OCI-LY1 (cell line): ENCODE results near the gene CAPG.

Experiments
- H2AFZ ChIP-seq: fragments of 200-600 bp; sonication (generic), shearing (Covaris generic); 2 replicates; pipeline ENCODE4 v1.6.0; 2014; ENCODE audit warnings: antibody characterized with exemption, mild to moderate bottlenecking, low read length
- H3F3A ChIP-seq: fragments of 200-600 bp; sonication (generic), shearing (Covaris generic); 2 replicates; pipeline ENCODE4 v1.6.0; 2014; ENCODE audit warnings: mild to moderate bottlenecking, antibody characterized with exemption, low read length, moderate library complexity; ENCODE audit not compliant: insufficient read depth
- H3K27ac ChIP-seq: fragments of 200-600 bp; sonication (generic); 2 replicates; pipeline ENCODE4 v1.5.1; 2014; ENCODE audit warnings: low read length, mixed run types, mild to moderate bottlenecking, low read depth; ENCODE audit not compliant: poor library complexity, severe bottlenecking
- H3K27me3 ChIP-seq: fragments of 200-600 bp; sonication (generic); 2 replicates; pipeline ENCODE4 v1.6.0; 2014; ENCODE audit warnings: antibody characterized with exemption, mild to moderate bottlenecking, low read length, moderate library complexity; ENCODE audit not compliant: insufficient read depth
- H3K36me3 ChIP-seq: fragments of 200-600 bp; sonication (generic); 2 replicates; pipeline ENCODE4 v1.6.1; 2014; ENCODE audit warnings: mild to moderate bottlenecking, antibody characterized with exemption, low read length, moderate library complexity, mixed read lengths; ENCODE audit not compliant: insufficient read depth
- H3K4me1 ChIP-seq: fragments of 200-600 bp; sonication (generic); 2 replicates; pipeline ENCODE4 v1.5.1; 2014; ENCODE audit warnings: mild to moderate bottlenecking, low read length, moderate library complexity; ENCODE audit not compliant: insufficient read depth, severe bottlenecking
- H3K4me2 ChIP-seq: fragments of 200-600 bp; sonication (generic), shearing (Covaris generic); 2 replicates; pipeline ENCODE4 v1.6.1; 2014; ENCODE audit warnings: low read length
- H3K4me3 ChIP-seq: fragments of 200-600 bp; sonication (generic); 2 replicates; pipeline ENCODE4 v1.5.1; 2014; ENCODE audit warnings: low read length, low read depth, mild to moderate bottlenecking, mixed read lengths; ENCODE audit not compliant: poor library complexity, severe bottlenecking
- H3K79me2 ChIP-seq: fragments of 200-600 bp; shearing (Covaris generic); 2 replicates; pipeline ENCODE4 v1.6.1; 2016; ENCODE audit warnings: mixed run types, low read length, mixed read lengths; ENCODE audit not compliant: insufficient read depth
- H3K9ac ChIP-seq: fragments of 200-600 bp; sonication (generic), shearing (Covaris generic); 2 replicates; pipeline ENCODE4 v1.6.1; 2014; ENCODE audit warnings: mild to moderate bottlenecking, low read length, mixed read lengths
- H3K9me2 ChIP-seq: fragments of 200-600 bp; sonication (generic), shearing (Covaris generic); 2 replicates; pipeline ENCODE4 v1.6.1; 2014; ENCODE audit warnings: low read depth, mild to moderate bottlenecking, low read length, mixed read lengths
- H3K9me3 ChIP-seq: fragments of 200-600 bp; shearing (Covaris generic); 2 replicates; pipeline ENCODE4 v1.6.1; 2014; ENCODE audit warnings: low read length, mixed read lengths
- H4K20me1 ChIP-seq: fragments of 200-600 bp; sonication (generic), shearing (Covaris generic); 2 replicates; pipeline ENCODE4 v1.6.0; 2016; ENCODE audit warnings: mild to moderate bottlenecking, low read length; ENCODE audit not compliant: insufficient read depth
- CTCF ChIP-seq: fragments of 200-600 bp; sonication (generic), shearing (Covaris generic); IDR thresholded peaks from 2 replicates; pipeline ENCODE4 v1.5.1; 2017; ENCODE audit warnings: mild to moderate bottlenecking, antibody characterized with exemption, low read length, moderate library complexity, mixed read lengths
- EZH2 ChIP-seq: fragments of 200-600 bp; sonication (generic), shearing (Covaris generic); IDR thresholded peaks from 2 replicates; pipeline ENCODE4 v1.8.0; 2017; ENCODE audit warnings: borderline replicate concordance, mixed run types, mild to moderate bottlenecking, antibody characterized with exemption, low read length, moderate library complexity, mixed read lengths

CAPG gene

GRCh38 chr2:85445316-85446295 lies 35.4 kb upstream of the CAPG start:
- TF ChIP-seq EZH2 (no peak), CTCF (no peak)
- no peaks in the 10 kb centered on the region for H3K9me2 ChIP-seq
- H3K4me3 ChIP-seq = no peak overlapping the region
- H4K20me1 ChIP-seq = no peaks in the 10 kb centered on the region
- no peak overlapping the region for H3K9ac ChIP-seq
- H3K4me2 ChIP-seq = no peak overlapping the region
- H3K9me3 ChIP-seq = no peaks in the 10 kb centered on the region
- no peak overlapping the region for H2AFZ ChIP-seq
- no peaks in the 10 kb centered on the region for H3F3A ChIP-seq
- no peaks in the 10 kb centered on the region for H3K79me2 ChIP-seq
- no peaks in the 10 kb centered on the region for H3K4me1 ChIP-seq
- H3K36me3 ChIP-seq = no peaks in the 10 kb centered on the region
- no peaks in the 10 kb centered on the region for H3K27me3 ChIP-seq
- no peak overlapping the region for H3K27ac ChIP-seq

DNA sequence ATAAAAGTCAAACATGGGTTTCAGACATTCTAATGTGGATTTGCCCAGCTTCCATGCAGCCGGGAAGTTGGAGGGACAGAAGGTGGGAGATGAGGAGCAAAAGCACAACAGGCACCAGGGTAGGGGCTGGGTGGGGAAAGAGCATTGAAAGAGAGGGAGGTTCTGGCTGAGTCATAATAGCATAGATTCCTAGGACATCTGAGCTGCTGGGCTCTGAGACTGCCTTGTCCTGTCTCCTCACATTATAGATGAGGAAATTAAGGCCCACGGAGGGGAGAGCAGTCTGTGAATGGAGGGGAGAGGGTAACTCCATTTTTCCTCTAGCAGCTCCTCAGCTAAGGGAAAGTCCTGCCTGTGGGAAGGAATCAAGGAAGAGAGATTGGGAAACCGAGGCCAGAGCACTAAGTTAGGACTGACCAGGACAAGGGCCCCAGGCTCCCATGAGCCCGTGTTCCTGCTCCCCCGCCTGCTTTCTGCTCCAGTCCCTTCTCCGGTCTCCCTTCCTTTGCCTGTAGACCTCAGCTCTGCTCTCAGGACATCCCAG lies 34.5 kb upstream of the CAPG start:
- no peaks in the 10 kb centered on the region for H3K36me3 ChIP-seq
- H3K4me1 ChIP-seq = no peaks in the 10 kb centered on the region
- H3K9me2 ChIP-seq = no peaks in the 10 kb centered on the region
- H3K4me3 ChIP-seq = no peak overlapping the region
- no peaks in the 10 kb centered on the region for H3F3A ChIP-seq
- H4K20me1 ChIP-seq = no peaks in the 10 kb centered on the region
- H3K9ac ChIP-seq = no peak overlapping the region
- no peak overlapping the region for H3K27ac ChIP-seq
- no peaks in the 10 kb centered on the region for H3K79me2 ChIP-seq
- TF ChIP-seq EZH2 = no peak
- no peak for TF ChIP-seq CTCF
- H3K9me3 ChIP-seq = no peaks in the 10 kb centered on the region
- no peak overlapping the region for H3K4me2 ChIP-seq
- H3K27me3 ChIP-seq = no peaks in the 10 kb centered on the region
- no peak overlapping the region for H2AFZ ChIP-seq

DNA sequence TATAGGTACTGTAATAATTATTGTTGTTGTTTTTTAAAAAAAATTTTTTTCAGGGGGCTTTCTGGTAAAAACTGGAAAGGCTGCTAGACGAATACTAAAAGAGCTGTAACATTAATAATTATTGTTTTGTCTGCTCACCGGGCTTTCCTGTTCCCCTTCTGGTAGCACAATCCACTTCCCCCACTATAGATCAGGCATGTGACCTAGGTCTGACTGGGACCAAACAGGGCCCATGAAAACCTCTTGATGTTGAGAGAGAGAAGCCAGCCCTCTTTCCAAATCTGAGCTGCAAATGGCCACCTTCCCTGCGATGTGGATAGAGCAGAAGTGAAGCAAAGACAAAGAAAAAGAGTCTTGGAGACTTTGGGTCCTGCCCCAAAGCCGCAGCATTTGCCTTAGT lies 31.7 kb upstream of the CAPG start:
- Histone ChIP-seq H3K4me3 (no peak overlapping the region), H4K20me1 (no peaks in the 10 kb centered on the region), H3K9me3 (no peaks in the 10 kb centered on the region), H3K9ac (no peak overlapping the region), H3K4me2 (no peak overlapping the region), H2AFZ (no peak overlapping the region), H3K36me3 (no peaks in the 10 kb centered on the region), H3K27me3 (no peaks in the 10 kb centered on the region), H3K9me2 (no peaks in the 10 kb centered on the region), H3K4me1 (peaks cover 18% of the 10 kb centered on the region), H3K79me2 (no peaks in the 10 kb centered on the region), H3K27ac (no peak overlapping the region), H3F3A (no peaks in the 10 kb centered on the region)
- TF ChIP-seq CTCF (no peak), EZH2 (no peak)
